CMK (cell line): ENCODE results near the gene KIF25.

Experiments used
- DNase-seq: peaks from one replicate; pipeline ENCODE4 v3.0.0-alpha.2; 2010; ENCODE audit warnings: low read depth

Gene KIF25

GRCh38 chr6:167997642-167998041, at the start of gene KIF25:
Gene KIF25, plus strand, starts transcription at chr6:167997671. Its CDS starts 31,915 bp downstream, at chr6:168029586.
- DNase-seq = no peak

DNA sequence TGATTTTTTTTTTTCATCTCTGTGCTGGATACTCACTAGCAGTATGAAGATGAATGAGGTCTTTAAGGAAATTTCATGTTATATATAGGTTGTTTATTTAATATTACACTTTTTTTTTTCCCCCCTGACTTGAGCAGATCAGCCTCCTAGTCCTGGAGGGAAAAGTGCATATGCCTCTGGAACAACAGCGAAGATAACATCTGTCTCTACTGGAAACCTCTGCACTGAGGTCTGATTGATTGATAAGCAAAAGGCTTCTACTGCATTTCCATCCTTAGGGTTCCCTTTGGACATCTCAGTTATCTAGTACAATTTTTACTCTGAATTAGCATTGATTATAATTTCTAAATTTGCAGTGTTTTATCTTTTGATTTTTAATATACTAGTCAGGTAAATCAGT, 49.8 kb upstream of the KIF25 start:
- no peak for DNase-seq

DNA sequence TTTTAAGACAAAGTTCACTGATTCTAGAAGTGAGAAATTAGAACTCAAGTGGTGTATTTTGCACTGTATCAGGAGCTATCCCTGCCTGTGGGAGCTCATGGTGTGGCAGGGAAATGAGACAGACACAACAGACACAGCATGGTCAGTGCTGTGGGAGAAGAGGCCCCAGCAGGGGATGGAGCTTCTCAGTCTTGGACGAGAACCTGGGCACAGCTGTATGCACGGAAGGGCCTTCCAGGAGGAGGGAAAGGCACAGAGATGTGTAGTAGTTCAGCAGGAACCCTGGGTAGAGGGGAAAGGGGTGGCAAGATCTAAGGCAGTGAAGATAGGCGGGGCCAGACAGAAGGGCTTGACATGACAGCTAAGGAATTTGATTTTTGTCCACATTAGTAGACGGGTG, 48.8 kb upstream of the KIF25 start:
- DNase-seq = no peak

DNA sequence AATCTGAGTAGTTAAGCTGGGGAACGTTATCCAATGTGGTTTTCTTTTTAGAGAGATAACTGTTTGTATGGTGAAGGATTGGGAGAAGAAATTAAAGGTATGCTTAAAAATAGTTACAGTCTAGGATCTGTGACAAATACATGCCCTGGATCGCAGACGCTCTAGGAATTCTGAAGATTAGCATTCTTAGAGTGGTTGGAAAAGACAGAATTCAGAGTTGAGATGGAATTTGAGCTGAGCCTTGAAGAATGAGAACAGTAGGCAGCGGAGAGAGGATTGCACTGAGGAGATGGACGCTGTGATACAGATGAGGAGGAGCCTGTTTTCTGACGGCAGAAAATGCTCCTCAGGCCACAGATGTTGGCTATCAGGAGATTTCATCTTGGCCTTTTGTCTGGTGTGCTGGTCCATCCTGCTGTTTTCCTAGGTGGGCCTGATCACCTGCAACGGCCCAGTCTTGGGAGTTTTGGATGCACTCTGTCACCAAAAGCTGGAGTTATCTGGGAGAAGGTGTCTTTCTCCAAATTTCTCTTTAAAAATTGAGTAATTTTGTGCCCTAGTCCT, 48.3 kb upstream of the KIF25 start:
- DNase-seq = no peak

GRCh38 chr6:167951781-167952511, 45.5 kb upstream of the KIF25 start:
- DNase-seq = no peak

GRCh38 chr6:167952512-167952859, 45.0 kb upstream of the KIF25 start:
- DNase-seq = no peak

DNA sequence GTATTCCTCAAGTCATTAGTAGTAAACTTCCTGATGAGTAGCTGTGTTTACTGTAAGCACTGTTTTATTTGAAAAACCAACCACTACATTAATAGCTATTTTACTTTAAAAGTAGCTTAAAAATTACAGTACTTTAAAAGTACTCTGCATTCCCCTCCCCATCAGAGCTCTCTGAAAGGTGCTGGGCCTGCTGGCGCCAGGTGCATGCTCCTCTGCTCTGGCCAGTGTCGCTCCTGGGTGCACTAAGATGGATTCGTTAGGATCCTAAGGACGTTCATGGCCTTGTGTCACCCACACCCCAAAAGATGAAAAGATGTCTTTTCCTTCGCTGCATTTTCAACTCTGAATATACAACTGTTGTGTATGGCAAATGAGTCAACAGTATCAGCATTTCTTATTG, 43.9 kb upstream of the KIF25 start:
- no peak for DNase-seq

GRCh38 chr6:167954151-167954550, 43.3 kb upstream of the KIF25 start:
- DNase-seq = no peak

GRCh38 chr6:167956491-167956890, 41.0 kb upstream of the KIF25 start:
- no peak for DNase-seq

- DNase-seq = no peak
Observed at GRCh38 chr6:167956983-167957492, 40.4 kb upstream of the KIF25 start.

GRCh38 chr6:167957626-167958025, 39.8 kb upstream of the KIF25 start:
- no peak for DNase-seq

DNA sequence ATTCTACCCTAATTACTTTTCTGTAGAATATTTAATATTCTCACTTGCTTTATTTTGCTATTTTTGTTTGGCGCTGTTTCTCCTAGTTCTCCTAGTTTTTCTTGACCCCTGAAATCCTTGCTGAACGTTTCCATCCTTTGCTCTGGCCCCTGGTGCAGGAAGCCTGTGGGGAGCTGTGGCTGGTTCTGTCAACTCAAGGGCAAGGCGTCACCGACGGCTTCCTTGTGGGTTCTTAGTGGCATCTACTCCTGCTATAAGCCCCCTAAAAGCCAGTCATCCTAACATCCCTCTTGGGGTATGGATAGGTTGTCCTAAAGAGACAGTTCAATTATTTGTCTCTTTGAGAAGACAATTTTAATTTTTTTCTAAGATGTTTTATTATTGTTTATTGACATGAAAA, 36.9 kb upstream of the KIF25 start:
- DNase-seq = no peak

GRCh38 chr6:167962711-167963110, 34.8 kb upstream of the KIF25 start:
- no peak for DNase-seq

DNA sequence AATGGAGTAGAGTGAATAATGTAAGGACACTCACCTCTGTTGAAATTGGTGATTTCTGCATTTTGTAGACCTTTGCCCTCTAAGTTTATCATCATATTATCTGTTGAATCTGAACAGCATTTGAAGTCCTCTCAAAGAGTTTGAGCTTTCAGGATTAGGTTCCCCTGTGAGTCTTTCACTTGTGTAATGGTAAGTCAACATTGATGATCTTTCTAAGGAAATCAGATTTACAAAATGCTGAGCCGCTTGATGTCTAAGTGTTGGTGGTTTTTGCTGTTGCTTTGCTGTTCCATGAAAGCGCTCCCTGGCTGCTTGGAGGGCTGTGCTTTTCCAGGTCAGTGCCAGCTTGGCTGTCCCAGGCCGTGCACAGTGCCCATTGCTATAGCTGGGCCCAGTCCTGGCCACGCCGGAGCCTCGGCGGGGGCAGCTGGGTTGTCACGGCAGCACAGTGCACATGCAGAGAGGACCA, 33.8 kb upstream of the KIF25 start:
- DNase-seq = no peak

GRCh38 chr6:167965592-167966539, 31.6 kb upstream of the KIF25 start:
- no peak for DNase-seq

- DNase-seq = no peak
Observed at GRCh38 chr6:167966540-167966905, 30.9 kb upstream of the KIF25 start.

- DNase-seq = peak; percentile 20
Observed at GRCh38 chr6:167968091-167968490, 29.4 kb upstream of the KIF25 start.

DNA sequence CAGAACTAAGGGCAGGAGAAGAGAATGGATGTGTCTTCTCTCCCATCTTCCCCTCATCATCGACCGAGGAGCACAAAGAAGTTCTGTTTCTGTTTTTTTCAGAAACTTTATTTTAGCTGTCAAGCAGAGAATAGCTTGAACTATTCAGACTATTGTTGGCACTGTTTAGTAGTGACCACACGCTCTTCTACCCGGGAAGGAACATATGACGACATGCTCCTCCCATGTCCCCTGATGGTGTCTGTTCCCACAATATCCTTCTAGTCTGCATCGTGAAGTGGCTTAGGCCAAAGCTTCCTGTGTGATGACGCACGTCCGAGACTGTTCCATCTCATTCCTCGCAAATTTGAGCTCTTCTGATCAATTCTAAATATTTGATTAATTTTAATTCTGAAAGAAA, 27.2 kb upstream of the KIF25 start:
- no peak for DNase-seq

DNA sequence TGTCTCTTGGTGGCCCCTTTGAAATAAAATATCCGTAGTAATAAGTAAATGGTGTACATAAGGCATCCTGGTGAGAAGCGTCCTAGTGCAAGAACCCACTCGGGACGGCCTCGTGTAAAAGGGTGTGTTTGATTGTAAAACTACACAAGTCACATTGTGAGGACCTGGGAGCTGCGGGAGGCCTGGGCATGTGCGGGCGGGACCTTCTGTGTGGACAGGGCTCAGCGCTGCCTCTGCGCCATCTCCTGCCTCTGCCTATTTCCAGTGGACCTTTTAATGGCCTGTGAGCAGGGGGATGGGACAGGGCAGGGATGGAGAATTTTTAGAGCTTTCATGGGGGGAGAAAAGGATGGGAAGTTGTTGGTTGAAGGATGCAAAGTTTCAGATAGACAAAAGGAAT, 25.3 kb upstream of the KIF25 start:
- DNase-seq = no peak

DNA sequence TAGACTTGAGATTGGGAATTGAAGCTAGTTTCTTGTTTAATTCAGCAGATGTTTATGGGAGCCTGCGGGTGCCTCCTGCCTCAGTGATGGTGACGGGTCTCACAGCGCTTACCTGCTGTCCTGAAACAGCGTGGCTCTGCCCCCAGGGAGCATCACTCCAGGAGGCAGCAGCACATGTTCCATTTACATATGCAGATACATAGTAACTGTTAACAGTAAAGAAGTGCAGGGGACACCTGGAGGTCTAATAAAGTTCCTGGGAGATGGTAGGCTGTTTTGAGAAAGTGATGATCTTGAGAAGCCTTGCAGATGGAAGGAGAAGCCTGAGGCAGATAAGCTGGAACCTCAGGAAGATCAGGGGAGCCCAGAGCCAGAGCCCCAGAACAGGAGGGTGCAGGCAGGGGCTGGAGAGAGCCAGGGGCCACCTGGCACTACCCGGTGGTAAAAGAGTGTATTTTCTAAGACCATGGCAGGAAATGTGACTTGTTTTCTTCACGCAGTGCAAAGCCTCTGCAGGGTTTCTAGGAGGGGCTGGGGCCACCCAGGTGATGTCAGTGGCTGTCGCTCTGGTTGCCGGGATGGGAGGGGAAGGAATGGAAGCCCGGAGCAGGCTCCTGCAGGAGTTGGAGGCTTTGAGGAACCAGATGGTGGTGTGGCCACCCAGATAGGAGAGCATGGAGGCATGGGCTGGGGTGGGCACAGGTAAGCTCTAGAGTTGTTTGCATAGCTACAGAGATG, 24.2 kb upstream of the KIF25 start:
- no peak for DNase-seq

DNA sequence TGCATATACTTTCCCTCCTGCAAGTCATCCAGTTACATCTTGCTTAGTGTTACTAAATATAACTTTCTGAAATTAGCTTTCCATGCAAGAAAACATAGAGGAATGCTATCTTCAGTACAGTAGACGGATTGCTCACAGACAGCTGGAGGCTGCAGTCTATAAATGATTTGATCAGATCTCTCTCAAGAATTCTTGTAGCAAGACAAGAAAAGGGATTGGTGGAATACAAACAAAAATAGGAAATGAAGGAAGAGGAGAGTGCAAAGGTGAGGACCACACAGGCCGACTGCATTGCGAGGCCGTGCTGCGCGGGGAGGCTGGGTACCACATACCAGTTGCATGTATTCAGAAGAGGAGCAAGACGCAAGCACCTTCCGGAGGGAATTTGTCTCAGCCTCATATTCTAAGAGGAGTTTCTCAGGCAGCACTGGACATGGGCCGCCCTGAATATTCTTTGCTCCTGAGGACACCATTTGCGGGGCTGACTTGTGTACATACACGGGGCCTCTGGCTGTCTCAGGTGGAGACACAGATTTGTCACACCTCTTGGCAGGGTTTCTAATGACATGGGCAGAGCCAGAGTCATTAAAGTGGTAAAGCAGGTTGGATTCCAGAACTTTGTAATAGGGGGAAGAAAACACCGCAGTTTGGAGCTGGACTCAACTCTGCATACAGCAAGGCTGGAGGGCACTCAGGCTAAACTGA, 22.7 kb upstream of the KIF25 start:
- no peak for DNase-seq
